Fibroblast of skin of scalp (primary cell): ENCODE data around the gene SPATA20.

Experiments used
- DNase-seq: peaks from one replicate; pipeline ENCODE4 v3.0.0-alpha.2; 2013

SPATA20 gene

GRCh38 chr17:50520483-50520882 lies 26.5 kb upstream of the SPATA20 start:
- DNase-seq = no peak

GRCh38 chr17:50521514-50521913 lies 25.5 kb upstream of the SPATA20 start:
- no peak for DNase-seq

- no peak for DNase-seq
Measured at GRCh38 chr17:50522766-50523165, 24.2 kb upstream of the SPATA20 start.

GRCh38 chr17:50523208-50523607 lies 23.8 kb upstream of the SPATA20 start:
- no peak for DNase-seq

- DNase-seq = no peak
Measured at GRCh38 chr17:50524838-50525237, 22.1 kb upstream of the SPATA20 start.

GRCh38 chr17:50527155-50527762 lies 19.7 kb upstream of the SPATA20 start:
- DNase-seq = no peak

GRCh38 chr17:50527949-50528474 lies 19.0 kb upstream of the SPATA20 start:
- no peak for DNase-seq

- no peak for DNase-seq
Measured at GRCh38 chr17:50529849-50530248, 17.1 kb upstream of the SPATA20 start.

GRCh38 chr17:50531428-50532025 lies 15.4 kb upstream of the SPATA20 start:
- no peak for DNase-seq

- DNase-seq = no peak
Measured at GRCh38 chr17:50532452-50533024, 14.4 kb upstream of the SPATA20 start, which contains the start of gene EPN3. Gene EPN3, plus strand, starts transcription at chr17:50532735. Its CDS starts 3,822 bp downstream, at chr17:50536557.

GRCh38 chr17:50533185-50533584 lies 13.8 kb upstream of the SPATA20 start:
- no peak for DNase-seq

- DNase-seq = peak; percentile 51
Measured at GRCh38 chr17:50533720-50534148, 13.2 kb upstream of the SPATA20 start.

GRCh38 chr17:50534222-50534978 lies 12.6 kb upstream of the SPATA20 start:
- peak; percentile 18 for DNase-seq

GRCh38 chr17:50534979-50535326 lies 12.0 kb upstream of the SPATA20 start:
- no peak for DNase-seq

- no peak for DNase-seq
Measured at GRCh38 chr17:50535407-50535806, 11.6 kb upstream of the SPATA20 start.

- no peak for DNase-seq
Measured at GRCh38 chr17:50536683-50537646, 10.0 kb upstream of the SPATA20 start.

GRCh38 chr17:50537721-50538548 lies 9.0 kb upstream of the SPATA20 start:
- DNase-seq = no peak

- DNase-seq = no peak
Measured at GRCh38 chr17:50538549-50539410, 8.2 kb upstream of the SPATA20 start.

- DNase-seq = no peak
Measured at GRCh38 chr17:50539762-50540559, 7.0 kb upstream of the SPATA20 start.
